PC-3 (cell line): ENCODE data around the gene CTNNA2. TPM values are rescaled to one million over a fixed set of nuclear protein-coding genes. Genes with fewer than 3 reads are reported as not detected.

Source experiments
- ATAC-seq: fragments of 200-7000 bp; cut with Tn5 transposase; 2 replicates; pipeline ENCODE4 v1.9.1; 2020; ENCODE audit warnings: mild to moderate bottlenecking, moderate library complexity
- BruUV-seq: library from RNA; stranded (reverse); fragments of 400-500 nt; replicated peaks from 2 replicates; lab custom pipeline; 2021; lab: Mats Ljungman, UMichigan
- CTCF ChIA-PET: fragments of 300-600 bp; sonication (Branson Sonifier 250); formaldehyde crosslinking; loops from one replicate; lab custom pipeline; 2022; ENCODE audit warnings: antibody characterized with exemption; lab: Charles Lee
- POLR2A ChIA-PET: fragments of 300-600 bp; sonication (Branson Sonifier 250); formaldehyde crosslinking; loops from one replicate; lab custom pipeline; 2022; ENCODE audit warnings: antibody characterized with exemption; ENCODE audit not compliant: unreplicated experiment; lab: Charles Lee
- DNase-seq: peaks from one replicate; pipeline ENCODE4 v3.0.0-alpha.2; 2015
- H2AFZ ChIP-seq: fragments of 300-600 bp; sonication (generic); 2 replicates; pipeline ENCODE4 v1.6.0; 2016; ENCODE audit warnings: antibody characterized with exemption, low read length
- H3F3A ChIP-seq: fragments of 300-600 bp; sonication (generic); one replicate; pipeline ENCODE4 v1.6.0; 2017; ENCODE audit warnings: antibody characterized with exemption, low read length, control low read depth, mild to moderate bottlenecking; ENCODE audit not compliant: unreplicated experiment
- H3K27ac ChIP-seq: fragments of 300-600 bp; sonication (generic); 2 replicates; pipeline ENCODE4 v1.5.1; 2016; ENCODE audit warnings: mild to moderate bottlenecking, low read length
- H3K27me3 ChIP-seq: fragments of 300-600 bp; sonication (generic); 2 replicates; pipeline ENCODE4 v1.6.1; 2016; ENCODE audit warnings: low read length, mixed read lengths
- H3K36me3 ChIP-seq: fragments of 300-600 bp; sonication (generic); 2 replicates; pipeline ENCODE4 v1.6.1; 2016; ENCODE audit warnings: low read depth, mixed run types, low read length, mixed read lengths
- H3K4me1 ChIP-seq: fragments of 300-600 bp; sonication (generic); 2 replicates; pipeline ENCODE4 v1.5.1; 2016; ENCODE audit warnings: low read length; ENCODE audit not compliant: insufficient read depth
- H3K4me2 ChIP-seq: fragments of 300-600 bp; sonication (generic); 2 replicates; pipeline ENCODE4 v1.6.0; 2016; ENCODE audit warnings: low read length
- H3K4me3 ChIP-seq: fragments of 300-600 bp; sonication (generic); 2 replicates; pipeline ENCODE4 v1.5.1; 2016; ENCODE audit warnings: mild to moderate bottlenecking, low read length, mixed read lengths
- H3K79me2 ChIP-seq: fragments of 300-600 bp; sonication (generic); 2 replicates; pipeline ENCODE4 v1.6.1; 2017; ENCODE audit warnings: low read length, mixed read lengths
- H3K9ac ChIP-seq: fragments of 300-600 bp; sonication (generic); 2 replicates; pipeline ENCODE4 v1.6.0; 2016; ENCODE audit warnings: mild to moderate bottlenecking, low read length
- H3K9me2 ChIP-seq: fragments of 300-600 bp; sonication (generic); replicated peaks from 2 replicates; pipeline ENCODE4 v1.6.1; 2016; ENCODE audit warnings: mixed run types, low read length, mixed read lengths
- H3K9me3 ChIP-seq: fragments of 300-600 bp; sonication (generic); 2 replicates; pipeline ENCODE4 v1.6.1; 2016; ENCODE audit warnings: low read length, mixed read lengths
- H4K20me1 ChIP-seq: fragments of 300-600 bp; sonication (generic); 2 replicates; pipeline ENCODE4 v1.6.1; 2016; ENCODE audit warnings: low read length, mixed read lengths
- CTCF ChIP-seq: fragments of 300-600 bp; sonication (generic); conservative IDR thresholded peaks from 2 replicates; pipeline ENCODE4 v1.5.1; 2017; ENCODE audit warnings: antibody characterized with exemption, low read depth, mild to moderate bottlenecking, low read length
- EZH2 ChIP-seq: fragments of 300-600 bp; sonication (generic); IDR thresholded peaks from one replicate; pipeline ENCODE4 v1.6.1; 2017; ENCODE audit warnings: antibody characterized with exemption, mild to moderate bottlenecking, low read length; ENCODE audit not compliant: unreplicated experiment
- EZH2phosphoT487 ChIP-seq: fragments of 300-600 bp; sonication (generic); IDR thresholded peaks from 2 replicates; pipeline ENCODE4 v1.6.1; 2018; ENCODE audit warnings: mild to moderate bottlenecking, antibody characterized with exemption, low read length, borderline replicate concordance
- intact Hi-C: fragments of 100-400 bp; cut with micrococcal nuclease; formaldehyde crosslinking; loops from 2 replicates; pipeline ENCODE4 v1.9.0; 2023
- total RNA-seq: library from RNA; depleted of rRNA; stranded (reverse); fragments of >200 nt; gene quantifications from 2 replicates; pipeline ENCODE4 v1.2.3, GENCODE V29; 2014

The CTNNA2 gene
- total RNA-seq, 1 experiment from 2014 or later = not detected

GRCh38 chr2:79960519-79960918 lies 447.7 kb downstream of the CTNNA2 start:
- H3K27me3 ChIP-seq = no peaks in the 10 kb centered on the region
- POLR2A ChIA-PET = no interaction called here
- no peaks in the 10 kb centered on the region for H4K20me1 ChIP-seq
- no peaks in the 10 kb centered on the region for H3K9me2 ChIP-seq
- CTCF ChIA-PET = no interaction called here
- H3K4me1 ChIP-seq = no peaks in the 10 kb centered on the region
- H3K4me2 ChIP-seq = no peak overlapping the region
- peaks cover 4% of the 10 kb centered on the region; the same call in 1 of the 2 replicates for H3K9me3 ChIP-seq
- no peak for DNase-seq
- no peaks in the 10 kb centered on the region for H3F3A ChIP-seq
- H3K9ac ChIP-seq = no peak overlapping the region
- no peaks in the 10 kb centered on the region for H3K79me2 ChIP-seq
- no peak overlapping the region for H2AFZ ChIP-seq
- TF ChIP-seq CTCF (no peak), EZH2phosphoT487 (no peak), EZH2 (no peak)
- no peak overlapping the region for H3K4me3 ChIP-seq
- no peak overlapping the region for H3K27ac ChIP-seq
- BruUV-seq = no TSS peak
- no peak for ATAC-seq
- H3K36me3 ChIP-seq = no peaks in the 10 kb centered on the region
- intact Hi-C loops = no loop called here

- ATAC-seq (no peak), DNase-seq (no peak)
- Histone ChIP-seq H3F3A (no peaks in the 10 kb centered on the region), H3K36me3 (no peaks in the 10 kb centered on the region), H3K27ac (no peak overlapping the region), H3K4me1 (no peaks in the 10 kb centered on the region), H3K4me3 (no peak overlapping the region), H3K9me2 (no peaks in the 10 kb centered on the region), H3K9ac (no peak overlapping the region), H3K9me3 (peaks cover 4% of the 10 kb centered on the region; the same call in 1 of the 2 replicates), H3K79me2 (no peaks in the 10 kb centered on the region), H4K20me1 (no peaks in the 10 kb centered on the region), H3K4me2 (no peak overlapping the region), H2AFZ (no peak overlapping the region), H3K27me3 (no peaks in the 10 kb centered on the region)
- TF ChIP-seq CTCF = no peak
- no peak for TF ChIP-seq EZH2phosphoT487
- POLR2A ChIA-PET = no interaction called here
- BruUV-seq = no TSS peak
- CTCF ChIA-PET = no interaction called here
- intact Hi-C loops = no loop called here
Observed at GRCh38 chr2:79964966-79965365, 452.1 kb downstream of the CTNNA2 start.

- Histone ChIP-seq H3K4me3 (no peak overlapping the region), H3K4me1 (no peaks in the 10 kb centered on the region), H3K36me3 (no peaks in the 10 kb centered on the region), H3K9me3 (peaks cover 4% of the 10 kb centered on the region; the same call in 1 of the 2 replicates), H3F3A (no peaks in the 10 kb centered on the region), H3K9me2 (no peaks in the 10 kb centered on the region), H3K9ac (no peak overlapping the region), H3K4me2 (no peak overlapping the region), H2AFZ (no peak overlapping the region), H3K27me3 (no peaks in the 10 kb centered on the region), H3K27ac (no peak overlapping the region), H3K79me2 (no peaks in the 10 kb centered on the region), H4K20me1 (no peaks in the 10 kb centered on the region)
- ChIA-PET POLR2A (no interaction called here), CTCF (no interaction called here)
- no TSS peak for BruUV-seq
- intact Hi-C loops = no loop called here
- ATAC-seq (no peak), DNase-seq (no peak)
- TF ChIP-seq CTCF (no peak), EZH2 (no peak), EZH2phosphoT487 (no peak)
Observed at GRCh38 chr2:79966369-79966768, 453.5 kb downstream of the CTNNA2 start.
